ENCODE measurements around the gene ANAPC2.

GRCh38 chr9:137134191-137134590 lies 54.2 kb downstream of the ANAPC2 start:
- TF ChIP-seq CTCF (IDR thresholded peaks at IDR 0.05) (no peak), EP300 (IDR thresholded peaks at IDR 0.05) (no peak), BHLHE40 (IDR thresholded peaks at IDR 0.05; ENCODE audit: low read depth, low read length) (no peak), POLR2A (IDR thresholded peaks at IDR 0.05; ENCODE audit: low read length) (no peak), NPAS2 (CRISPR knock-in tag; IDR thresholded peaks at IDR 0.05; ENCODE audit: borderline replicate concordance) (no peak), MAX (IDR thresholded peaks at IDR 0.05) (no peak), ZFP36 (IDR thresholded peaks at IDR 0.05; ENCODE audit: borderline replicate concordance, partially characterized antibody) (no peak), HDAC2 (IDR thresholded peaks at IDR 0.05) (no peak), CBX2 (IDR thresholded peaks at IDR 0.05; ENCODE audit: borderline replicate concordance, low read depth) (no peak), HMGXB4 (CRISPR knock-in tag; IDR thresholded peaks at IDR 0.05; ENCODE audit: borderline replicate concordance) (no peak), CEBPB (IDR thresholded peaks at IDR 0.05) (no peak)
